NCI-H748 (cell line): Measurements from ENCODE around the gene DGUOK.

ENCODE experiments used
- DNase-seq: peaks from one replicate; lab custom pipeline; 2025; ENCODE audit not compliant: unreplicated experiment; lab: John Stamatoyannopoulos, UW

The DGUOK gene

GRCh38 chr2:73979021-73979420 lies 52.3 kb downstream of the DGUOK start:
- DNase-seq, result no peak

DNA sequence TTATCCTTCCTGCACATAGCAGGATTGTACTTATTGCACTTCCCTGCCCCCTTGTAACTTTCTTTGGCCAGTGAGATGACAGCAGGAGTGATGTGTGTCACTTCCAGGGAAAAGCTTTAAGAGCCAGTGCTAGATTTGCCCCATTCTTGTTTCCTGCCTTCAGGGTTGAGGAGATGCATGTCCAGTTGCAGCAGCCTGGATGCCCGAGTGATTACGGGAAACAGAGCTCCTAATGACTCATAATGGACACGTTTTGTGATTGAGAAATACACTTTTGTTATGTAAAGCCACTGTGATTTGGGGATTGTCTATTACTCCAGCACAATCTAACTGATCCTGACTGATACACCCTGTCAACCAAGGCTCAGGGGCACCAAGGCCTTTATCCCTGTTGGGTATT lies 53.0 kb downstream of the DGUOK start:
- DNase-seq, result no peak

DNA sequence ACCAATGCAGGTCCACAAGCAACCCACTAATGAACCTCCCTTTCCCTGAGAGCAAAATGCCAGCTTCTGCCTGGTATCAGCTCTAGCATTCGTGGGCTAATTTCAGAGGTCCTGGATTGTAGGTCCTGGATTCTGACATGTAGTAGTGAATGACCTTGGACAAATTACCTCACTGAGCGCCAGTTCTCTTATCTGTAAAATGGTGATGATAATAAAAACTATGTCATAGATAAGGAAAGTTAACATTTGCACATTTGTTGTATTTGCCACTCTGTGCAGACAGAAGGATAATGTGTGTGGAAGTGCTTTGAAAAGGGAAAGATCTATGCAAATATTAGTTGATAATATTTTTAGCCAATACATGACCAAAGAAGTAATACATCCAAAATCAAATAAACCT lies 53.9 kb downstream of the DGUOK start:
- no peak for DNase-seq

GRCh38 chr2:73981081-73982001 lies 54.7 kb downstream of the DGUOK start:
- peak; percentile 63 for DNase-seq

GRCh38 chr2:73982140-73982617 lies 55.5 kb downstream of the DGUOK start:
- no peak for DNase-seq

DNA sequence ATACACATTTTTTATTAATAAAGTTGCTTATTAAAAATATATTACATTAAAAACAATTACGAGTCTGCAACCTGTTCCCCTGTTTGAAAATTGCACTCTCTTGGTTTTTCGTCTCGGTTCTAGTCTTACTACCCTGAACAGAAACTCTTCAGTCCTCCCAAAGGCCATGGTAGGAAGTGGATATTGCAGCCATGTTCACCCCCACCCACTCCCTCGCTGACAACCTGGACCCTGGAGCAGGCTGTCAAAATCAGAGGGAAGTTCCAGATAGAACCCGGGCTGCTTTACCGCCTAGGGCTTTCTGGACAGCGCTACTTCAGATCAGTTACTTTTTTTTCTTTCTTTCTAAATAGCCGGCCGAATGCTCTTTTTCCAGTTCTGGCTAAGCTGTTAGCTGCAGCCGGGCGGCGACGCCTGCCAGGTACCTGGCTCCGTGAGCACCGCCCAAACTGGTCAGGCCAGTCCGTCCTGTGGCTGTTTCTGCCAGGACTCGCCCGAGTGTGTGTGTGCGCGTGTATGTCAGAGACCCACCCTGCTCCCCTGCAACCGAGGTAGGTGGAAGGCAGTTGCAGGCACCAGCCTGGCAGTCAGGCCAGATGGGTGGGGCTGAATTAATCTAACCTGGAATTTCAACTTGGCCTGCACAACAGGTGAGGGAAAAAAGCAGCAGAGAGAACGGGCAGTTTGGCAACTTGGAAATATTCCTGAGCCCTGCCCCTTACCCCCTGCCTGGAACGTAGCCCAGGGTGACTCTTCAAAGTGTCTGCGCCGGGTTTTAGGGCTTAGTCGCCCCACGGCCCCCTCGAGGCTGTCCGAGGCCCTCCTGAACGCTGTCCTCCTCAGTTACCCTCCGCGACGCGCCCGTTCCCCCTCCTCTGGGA lies 56.9 kb downstream of the DGUOK start:
- peak; percentile 95 for DNase-seq

- DNase-seq, result peak; percentile 52
Observed at GRCh38 chr2:73984203-73984921, 57.7 kb downstream of the DGUOK start, which contains the start of gene TET3. TET3 (plus strand) TSS chr2:73984910; CDS start chr2:73986404, 1,494 bp downstream.

DNA sequence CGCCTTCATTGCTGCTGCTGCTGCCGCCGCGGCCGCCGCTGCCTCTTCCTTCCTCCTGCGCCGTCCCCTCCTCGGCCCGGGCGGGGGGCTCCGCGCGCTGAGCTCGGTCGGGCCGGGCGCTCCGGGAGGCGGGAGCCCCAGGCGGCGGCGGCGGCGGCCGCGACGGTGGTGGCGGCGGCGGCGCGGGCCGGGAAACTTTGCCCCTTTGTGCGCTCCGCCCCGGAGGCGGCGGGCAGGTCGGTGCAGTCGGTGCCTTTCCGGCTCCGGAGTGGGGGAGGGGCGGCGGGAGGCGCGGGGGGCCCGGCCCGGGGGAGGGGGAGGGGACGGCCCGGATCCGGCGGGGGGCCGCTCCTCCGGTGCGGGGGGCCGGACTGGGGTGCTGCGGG lies 58.2 kb downstream of the DGUOK start:
- peak; percentile 51 for DNase-seq

DNA sequence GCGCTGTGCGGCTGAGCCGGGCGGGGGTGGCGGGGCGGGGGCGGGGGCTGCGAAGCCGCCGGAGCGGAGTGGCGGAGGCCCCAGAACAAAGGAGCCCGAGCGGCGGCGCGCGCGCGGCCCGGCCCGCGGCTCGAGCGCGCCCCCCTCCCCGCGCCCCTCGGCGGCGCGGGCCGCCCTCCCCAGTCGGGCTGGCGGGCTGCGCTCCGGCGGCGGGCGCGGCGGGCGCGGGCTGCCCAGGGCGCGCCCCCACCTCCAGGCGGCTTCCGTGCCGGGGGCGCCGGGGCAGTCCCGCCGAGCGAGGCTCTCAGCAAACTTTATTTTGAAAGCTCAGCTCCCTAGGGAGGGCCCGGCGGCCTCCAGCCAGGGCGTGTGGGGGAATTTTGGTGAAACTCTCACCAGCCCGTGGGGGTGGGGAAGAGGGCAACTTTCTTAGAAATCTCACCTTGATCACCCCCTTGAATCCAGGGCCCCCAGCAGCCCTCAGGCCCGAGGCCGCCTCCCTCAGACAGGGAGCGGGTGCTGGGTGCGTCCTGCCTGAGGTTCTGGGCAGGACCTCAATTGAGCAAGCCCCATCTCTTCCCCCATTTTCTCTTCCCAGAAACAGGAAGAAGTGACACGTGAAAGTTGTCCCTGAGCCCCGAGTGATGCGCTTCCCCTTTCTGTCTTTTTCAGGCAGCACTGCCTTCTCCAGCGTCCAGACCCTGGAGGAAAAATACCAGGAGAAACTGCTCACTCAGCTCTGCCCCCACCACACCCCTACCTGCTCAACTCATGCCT lies 58.8 kb downstream of the DGUOK start:
- peak; percentile 47 for DNase-seq

DNA sequence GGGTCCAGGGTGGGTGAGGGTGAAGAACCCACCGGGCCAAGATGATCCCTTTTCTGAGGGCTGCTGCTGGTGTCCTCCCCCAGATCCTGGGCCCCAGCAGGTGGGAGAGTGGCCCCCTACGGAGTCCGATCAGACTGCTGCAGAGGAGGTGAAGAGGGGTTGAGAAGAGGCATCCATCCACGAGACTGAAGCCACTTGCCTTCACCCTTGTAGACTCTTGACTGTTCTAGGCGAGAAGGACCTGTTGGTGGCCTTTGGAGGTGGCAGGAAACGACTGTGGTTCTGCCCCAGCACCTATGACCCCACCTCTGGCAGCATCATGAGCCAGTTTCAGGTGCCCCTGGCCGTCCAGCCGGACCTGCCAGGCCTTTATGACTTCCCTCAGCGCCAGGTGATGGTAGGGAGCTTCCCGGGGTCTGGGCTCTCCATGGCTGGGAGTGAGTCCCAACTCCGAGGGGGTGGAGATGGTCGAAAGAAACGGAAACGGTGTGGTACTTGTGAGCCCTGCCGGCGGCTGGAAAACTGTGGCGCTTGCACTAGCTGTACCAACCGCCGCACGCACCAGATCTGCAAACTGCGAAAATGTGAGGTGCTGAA lies 59.5 kb downstream of the DGUOK start:
- no peak for DNase-seq

- peak; percentile 15 for DNase-seq
Observed at GRCh38 chr2:73987109-73987947, 60.6 kb downstream of the DGUOK start.

DNA sequence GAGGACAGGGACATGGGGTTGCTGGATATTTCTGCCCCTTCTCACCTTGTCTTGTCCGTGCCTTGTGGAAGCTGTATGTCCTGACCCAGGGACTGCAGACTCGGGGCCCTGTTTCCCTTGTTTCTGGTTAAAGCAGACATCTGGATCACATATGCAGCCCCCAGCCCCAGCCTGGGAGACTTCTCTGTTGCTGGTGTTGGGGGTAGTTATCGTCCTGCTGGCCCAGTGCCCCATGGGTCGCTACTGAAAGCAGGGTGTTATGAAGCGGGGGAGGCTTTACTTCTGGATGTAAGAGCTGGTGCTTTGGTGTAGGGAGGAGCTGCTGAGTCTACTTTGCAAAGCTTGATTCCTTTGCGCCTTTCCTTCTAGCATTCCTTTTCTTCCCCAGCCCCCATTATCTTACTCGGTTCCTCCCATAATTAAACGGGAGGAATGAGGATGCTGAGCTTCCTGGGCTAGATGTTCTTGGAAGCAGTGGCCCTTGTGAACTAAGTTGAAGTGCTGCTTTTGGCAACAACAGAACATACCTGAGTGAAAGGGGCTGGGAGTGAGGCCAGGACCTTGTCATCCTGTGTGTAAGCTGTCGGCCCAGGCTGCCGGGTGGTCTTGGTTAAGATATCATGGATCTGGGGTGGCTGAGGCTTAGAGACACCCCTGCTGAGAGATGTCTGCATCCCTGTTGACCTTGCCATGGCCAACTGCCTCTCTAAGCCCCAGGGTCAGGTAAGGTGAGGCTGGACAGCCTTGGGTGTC lies 61.4 kb downstream of the DGUOK start:
- no peak for DNase-seq

- no peak for DNase-seq
Observed at GRCh38 chr2:73989972-73990371, 63.3 kb downstream of the DGUOK start.

DNA sequence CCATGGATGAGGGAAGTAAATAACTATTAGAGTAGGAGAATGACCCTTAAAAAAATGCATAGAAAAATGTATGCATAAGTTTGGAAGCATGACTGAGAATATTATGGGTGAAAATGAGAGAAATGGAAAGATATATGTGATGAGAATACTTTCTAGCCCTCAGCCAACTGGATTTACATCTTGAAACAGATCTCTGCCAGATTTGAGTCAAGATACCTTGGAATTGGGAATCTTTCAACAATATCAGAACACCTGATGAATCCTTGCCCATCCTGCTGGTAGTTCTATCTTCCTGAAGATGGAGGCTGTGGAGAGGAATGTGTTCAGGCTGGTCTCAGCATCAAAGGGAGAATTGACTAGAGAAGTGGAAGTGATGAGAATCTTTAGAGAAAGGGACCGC lies 63.9 kb downstream of the DGUOK start:
- no peak for DNase-seq

DNA sequence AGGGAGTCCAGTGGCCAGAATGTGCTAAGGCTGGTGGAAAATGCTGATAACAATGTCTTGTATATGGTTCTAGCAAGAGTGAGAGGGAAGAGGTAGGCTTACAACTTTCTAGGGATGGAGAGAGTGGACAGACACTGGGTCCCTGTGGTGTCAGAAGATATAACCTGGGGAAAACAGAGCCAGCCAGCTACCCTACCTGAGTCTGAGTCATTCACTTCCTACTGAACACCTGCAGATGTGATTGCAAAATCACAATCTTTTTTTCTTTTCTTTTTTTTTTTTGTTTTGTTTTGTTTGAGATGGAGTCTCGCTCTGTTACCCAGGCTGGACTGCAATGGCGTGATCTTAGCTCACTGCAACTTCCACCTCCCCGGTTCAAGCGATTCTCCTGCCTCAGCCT lies 65.4 kb downstream of the DGUOK start:
- no peak for DNase-seq

GRCh38 chr2:73993376-73993775 lies 66.7 kb downstream of the DGUOK start:
- no peak for DNase-seq

DNA sequence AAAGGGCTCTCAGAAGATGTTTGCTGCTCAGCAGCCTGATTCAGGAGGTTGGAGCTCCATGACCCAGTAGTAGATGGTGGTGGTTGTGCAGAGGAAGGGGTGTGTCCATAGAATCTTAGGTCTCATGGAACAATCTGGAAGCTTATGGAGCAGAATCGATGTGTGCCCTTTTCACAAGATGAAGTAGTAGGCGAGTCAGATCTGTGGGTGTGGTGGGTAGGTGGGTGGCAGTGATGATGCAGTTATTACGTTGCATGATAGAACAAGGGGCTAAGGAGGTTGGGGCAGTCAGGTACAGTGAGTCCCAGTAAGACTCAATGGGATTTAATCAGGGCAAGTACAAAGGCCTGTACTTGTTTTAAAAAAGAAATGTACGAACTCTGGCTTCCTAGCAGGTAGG lies 67.1 kb downstream of the DGUOK start:
- no peak for DNase-seq

DNA sequence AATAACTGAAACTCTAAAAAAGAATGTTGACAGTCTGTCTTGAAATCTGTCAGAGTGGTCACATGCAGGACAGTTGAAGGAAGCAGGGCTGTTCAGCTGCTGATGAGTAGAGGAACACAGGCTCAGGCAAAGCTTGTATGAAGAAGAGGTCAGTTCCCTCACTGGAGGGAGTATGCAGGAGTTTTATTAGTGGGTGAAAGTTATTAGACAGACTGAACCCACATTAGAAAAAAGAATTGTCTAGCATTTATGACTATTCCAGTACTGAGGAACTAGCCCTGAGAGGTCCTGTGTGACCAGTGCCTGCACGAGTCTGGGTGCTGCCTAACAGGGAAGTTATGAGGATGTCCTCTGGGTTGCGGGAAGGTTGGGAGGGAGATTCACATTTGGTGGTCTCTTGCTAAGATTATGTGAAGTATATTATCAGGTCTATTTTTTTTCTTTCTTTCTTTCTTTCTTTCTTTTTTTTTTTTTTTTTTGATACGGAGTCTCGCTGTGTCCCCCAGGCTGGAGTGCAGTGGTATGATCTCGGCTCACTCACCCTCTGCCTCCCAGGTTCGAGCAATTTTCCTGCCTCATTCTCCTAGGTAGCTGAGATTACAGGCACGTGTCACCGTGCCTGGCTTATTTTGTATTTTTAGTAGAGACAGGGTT lies 67.6 kb downstream of the DGUOK start:
- no peak for DNase-seq
